HG03457 (cell line): ENCODE data around the gene GLE1.
"Not testable (repeated sequence)": the region's sequence is repeated elsewhere in the genome, so short reads cannot be mapped to it uniquely, and the experiment has no call there.

Experiments
- ATAC-seq: cut with Tn5 transposase; IDR thresholded peaks from one replicate; pipeline ENCODE4 v1.9.1; 2021; ENCODE audit warnings: moderate number of reproducible peaks; ENCODE audit not compliant: unreplicated experiment

GLE1 gene

GRCh38 chr9:128495296-128495695 is 9.2 kb upstream of the GLE1 start:
- ATAC-seq: no peak

- no peak for ATAC-seq
Observed at GRCh38 chr9:128495804-128496417, 8.6 kb upstream of the GLE1 start.

- ATAC-seq: no peak
Observed at GRCh38 chr9:128497824-128498610, 6.5 kb upstream of the GLE1 start.

GRCh38 chr9:128498911-128499310 is 5.6 kb upstream of the GLE1 start:
- no peak for ATAC-seq

GRCh38 chr9:128499920-128500319 is 4.6 kb upstream of the GLE1 start:
- ATAC-seq: no peak

- ATAC-seq: not testable (repeated sequence)
Observed at GRCh38 chr9:128503415-128503825, 1.1 kb upstream of the GLE1 start.

- ATAC-seq: no peak
Observed at GRCh38 chr9:128503870-128504269, 649 bp upstream of the GLE1 start.

- no peak for ATAC-seq
Observed at GRCh38 chr9:128505414-128505765, 871 bp downstream of the GLE1 start.

- not testable (repeated sequence) for ATAC-seq
Observed at GRCh38 chr9:128505906-128506305, 1.4 kb downstream of the GLE1 start.

- no peak for ATAC-seq
Observed at GRCh38 chr9:128512820-128513219, 8.3 kb downstream of the GLE1 start.

GRCh38 chr9:128521956-128522355 is 17.4 kb downstream of the GLE1 start:
- no peak for ATAC-seq

GRCh38 chr9:128523199-128523925 is 18.8 kb downstream of the GLE1 start:
- no peak for ATAC-seq

GRCh38 chr9:128526720-128527119 is 22.2 kb downstream of the GLE1 start:
- ATAC-seq: no peak

- ATAC-seq: no peak
Observed at GRCh38 chr9:128528445-128529160, 24.1 kb downstream of the GLE1 start.

- no peak for ATAC-seq
Observed at GRCh38 chr9:128529191-128529590, 24.7 kb downstream of the GLE1 start.

GRCh38 chr9:128532581-128532980 is 28.1 kb downstream of the GLE1 start:
- ATAC-seq: no peak

GRCh38 chr9:128540634-128541360 is 36.3 kb downstream of the GLE1 start:
- ATAC-seq: no peak

- ATAC-seq: no peak
Observed at GRCh38 chr9:128546504-128546903, 42.0 kb downstream of the GLE1 start.

GRCh38 chr9:128548876-128549275 is 44.4 kb downstream of the GLE1 start:
- no peak for ATAC-seq

- ATAC-seq: no peak
Observed at GRCh38 chr9:128550226-128550625, 45.7 kb downstream of the GLE1 start.
